GM12878 (cell line): ENCODE results near the gene MZB1. TPM values are rescaled to one million over a fixed set of nuclear protein-coding genes. Genes with fewer than 3 reads are reported as not detected.

ENCODE experiments used
- ATAC-seq: fragments of 200-7000 bp; cut with Tn5 transposase; 3 replicates; pipeline ENCODE4 v1.9.1; 2020; ENCODE audit warnings: mild to moderate bottlenecking, moderate library complexity
- BruUV-seq: library from RNA; stranded (reverse); fragments of 400-500 nt; replicated peaks from 2 replicates; lab custom pipeline; 2021; lab: Mats Ljungman, UMichigan
- CTCF ChIA-PET: fragments of 300-600 bp; sonication (Branson Sonifier 250); formaldehyde crosslinking; extraction: SDS; loops from one replicate; lab custom pipeline; 2021; ENCODE audit warnings: inconsistent platforms; lab: Yijun Ruan, JAX
- POLR2A ChIA-PET: fragments of 350-600 bp; formaldehyde crosslinking; extraction: SDS; loops from one replicate; lab custom pipeline; 2021; ENCODE audit warnings: inconsistent platforms; lab: Charles Lee
- RAD21 ChIA-PET: fragments of 300-600 bp; sonication (Branson Sonifier 250); formaldehyde crosslinking; loops from one replicate; lab custom pipeline; 2023; ENCODE audit warnings: antibody characterized with exemption; ENCODE audit not compliant: unreplicated experiment; lab: Charles Lee
- SMC1A ChIA-PET: fragments of 300-600 bp; sonication (Branson Sonifier 250); formaldehyde crosslinking; loops from one replicate; lab custom pipeline; 2023; ENCODE audit not compliant: unreplicated experiment, uncharacterized antibody; lab: Charles Lee
- DNase-seq: peaks from one replicate; pipeline ENCODE4 v3.0.0-alpha.2; 2011; ENCODE audit warnings: low read depth, low spot score
- FAIRE-seq: peaks from 3 replicates; lab custom pipeline; 2011; peaks lifted over from hg19 to GRCh38; lab: Jason Lieb, UNC
- H2AFZ ChIP-seq: 2 replicates; pipeline ENCODE4 v1.6.0; 2011; ENCODE audit warnings: low read depth, low read length, control low read depth; ENCODE audit not compliant: control insufficient read depth
- H3K27ac ChIP-seq: 2 replicates; pipeline ENCODE4 v1.5.1; 2011; ENCODE audit warnings: control low read depth; ENCODE audit not compliant: control insufficient read depth, insufficient read depth
- H3K27me3 ChIP-seq, 2 experiments: replicated peaks in 1 of 2; 2 replicates each; pipeline versions ENCODE4 v1.6.0 to v1.6.1; 2011; ENCODE audit warnings: low read length in 1 of 2; ENCODE audit not compliant: control insufficient read depth in 2 of 2, insufficient read depth in 2 of 2
- H3K36me3 ChIP-seq, 2 experiments: 2 replicates each; pipeline ENCODE4 v1.5.1; 2011; ENCODE audit warnings: low read length in 1 of 2; ENCODE audit not compliant: control insufficient read depth in 2 of 2, insufficient read depth in 2 of 2
- H3K4me1 ChIP-seq: 2 replicates; pipeline ENCODE4 v1.6.1; 2011; ENCODE audit warnings: mild to moderate bottlenecking, low read length, moderate library complexity, mixed read lengths; ENCODE audit not compliant: control insufficient read depth, insufficient read depth
- H3K4me2 ChIP-seq: 2 replicates; pipeline ENCODE4 v1.6.0; 2011; ENCODE audit warnings: control low read depth; ENCODE audit not compliant: control insufficient read depth, insufficient read depth
- H3K4me3 ChIP-seq: fragments of 200-600 bp; sonication (generic); 2 replicates; pipeline ENCODE4 v1.5.1; 2016
- H3K79me2 ChIP-seq: 2 replicates; pipeline ENCODE4 v1.6.0; 2011; ENCODE audit warnings: low read length; ENCODE audit not compliant: control insufficient read depth, insufficient read depth
- H3K9ac ChIP-seq: 2 replicates; pipeline ENCODE4 v1.8.0; 2011; ENCODE audit warnings: low read length, control low read depth, mixed read lengths; ENCODE audit not compliant: control insufficient read depth, insufficient read depth
- H3K9me3 ChIP-seq: replicated peaks from 3 replicates; pipeline ENCODE4 v1.5.1; 2011; ENCODE audit warnings: mild to moderate bottlenecking, low read length; ENCODE audit not compliant: control insufficient read depth, insufficient read depth
- H4K20me1 ChIP-seq: 2 replicates; pipeline ENCODE4 v1.6.0; 2011; ENCODE audit not compliant: control insufficient read depth, insufficient read depth
- CHD2 ChIP-seq: IDR thresholded peaks from 2 replicates; pipeline ENCODE4 v1.6.1; 2011; ENCODE audit warnings: low read depth, low read length, improper control_type of control experiment, borderline replicate concordance
- EED ChIP-seq: sonication (generic); IDR thresholded peaks from 2 replicates; pipeline ENCODE4 v1.6.1; 2016; ENCODE audit warnings: antibody characterized with exemption, low read depth
- FOXK2 ChIP-seq: fragments of 450-650 bp; IDR thresholded peaks from 2 replicates; pipeline ENCODE4 v1.6.1; 2017; ENCODE audit warnings: mild to moderate bottlenecking, moderate library complexity
- MEF2B ChIP-seq: fragments of 450-650 bp; IDR thresholded peaks from 2 replicates; pipeline ENCODE4 v1.6.1; 2018; ENCODE audit warnings: mild to moderate bottlenecking, moderate library complexity; ENCODE audit not compliant: partially characterized antibody, poor library complexity, severe bottlenecking
- SMAD5 ChIP-seq: IDR thresholded peaks from 2 replicates; pipeline ENCODE4 v1.6.1; 2016; ENCODE audit warnings: antibody characterized with exemption, low read depth
- STAT3 ChIP-seq: IDR thresholded peaks from 2 replicates; pipeline ENCODE4 v1.6.1; 2011; ENCODE audit warnings: low read depth, low read length, improper control_type of control experiment
- SUZ12 ChIP-seq: fragments of 200-600 bp; sonication (generic); IDR thresholded peaks from one replicate; pipeline ENCODE4 v1.6.1; 2018; ENCODE audit warnings: antibody characterized with exemption, mild to moderate bottlenecking; ENCODE audit not compliant: unreplicated experiment
- TAF1 ChIP-seq: IDR thresholded peaks from 2 replicates; pipeline ENCODE4 v1.6.1; 2011; ENCODE audit warnings: mild to moderate bottlenecking, low read depth, low read length, borderline replicate concordance
- TBL1XR1 ChIP-seq: IDR thresholded peaks from 2 replicates; pipeline ENCODE4 v1.6.1; 2012; ENCODE audit warnings: low read depth, low read length, improper control_type of control experiment
- TCF12 ChIP-seq: IDR thresholded peaks from 2 replicates; pipeline ENCODE4 v1.6.1; 2011; ENCODE audit warnings: low read depth, mild to moderate bottlenecking, low read length
- ZZZ3 ChIP-seq: IDR thresholded peaks from 2 replicates; pipeline ENCODE4 v1.6.1; 2011; ENCODE audit warnings: low read depth; ENCODE audit not compliant: control insufficient read depth, insufficient read length
- WGBS: methylation state at CpG from one replicate; pipeline ENCODE4 v1.1.6; 2016; ENCODE audit warnings: low lambda C conversion rate; ENCODE audit not compliant: insufficient replicate concordance, insufficient coverage; ENCODE audit errors: missing lambda C conversion rate; 5-methylcytosine and 5-hydroxymethylcytosine counted together
- in situ Hi-C: fragments of 300-500 bp; cut with MboI; formaldehyde crosslinking; loops from 9 replicates; pipeline ENCODE4 v1.14.3; 2018; ENCODE audit warnings: mixed read lengths
- intact Hi-C: fragments of 100-400 bp; cut with micrococcal nuclease; formaldehyde crosslinking; loops from one replicate; pipeline ENCODE4 v1.14.2; 2022; ENCODE audit not compliant: unreplicated experiment
- polyA plus RNA-seq, 11 experiments: library from polyadenylated mRNA; depleted of rRNA in 4 of 11; unstranded in 6 of 11; stranded (reverse) in 5 of 11; fragments of >200 nt; fragmentation: Nextera tagmentation in 4 of 11; fragmentation: Illumina TruSeq in 1 of 11; extraction: Ambion mirVana in 4 of 11; extraction: Trizol in 1 of 11; gene quantifications; 1 replicate in 1 of 11; 2 replicates in 10 of 11; pipeline versions ENCODE4 v1.2.1 to v1.2.3, GENCODE V29; 2011 to 2016; ENCODE audit warnings: inconsistent platforms in 2 of 11, missing spikeins in 2 of 11, low read depth in 1 of 11
- total RNA-seq, 4 experiments: library from RNA; depleted of rRNA in 3 of 4; stranded (reverse); fragments of >200 nt in 3 of 4; fragmentation: Illumina TruSeq in 1 of 4; extraction: Trizol in 1 of 4; gene quantifications; 2 replicates each; pipeline versions ENCODE4 v1.2.1 to v1.2.3, GENCODE V29; 2013 to 2021
- TF ChIP-seq, protein P1 (sequence below): fragments of 450-650 bp; IDR thresholded peaks from 2 replicates; pipeline ENCODE4 v1.6.1; 2016; ENCODE audit warnings: mild to moderate bottlenecking
- TF ChIP-seq, protein P2 (sequence below): fragments of 450-650 bp; IDR thresholded peaks from 2 replicates; pipeline ENCODE4 v1.6.1; 2017; ENCODE audit warnings: mild to moderate bottlenecking, moderate library complexity

MZB1 gene
- total and polyA plus RNA-seq, 10 of the 15 experiments (the other 5 are each of a cell fraction or from before 2014, with no cell fraction given), result 19.3 to 406 (median 188) TPM

DNA sequence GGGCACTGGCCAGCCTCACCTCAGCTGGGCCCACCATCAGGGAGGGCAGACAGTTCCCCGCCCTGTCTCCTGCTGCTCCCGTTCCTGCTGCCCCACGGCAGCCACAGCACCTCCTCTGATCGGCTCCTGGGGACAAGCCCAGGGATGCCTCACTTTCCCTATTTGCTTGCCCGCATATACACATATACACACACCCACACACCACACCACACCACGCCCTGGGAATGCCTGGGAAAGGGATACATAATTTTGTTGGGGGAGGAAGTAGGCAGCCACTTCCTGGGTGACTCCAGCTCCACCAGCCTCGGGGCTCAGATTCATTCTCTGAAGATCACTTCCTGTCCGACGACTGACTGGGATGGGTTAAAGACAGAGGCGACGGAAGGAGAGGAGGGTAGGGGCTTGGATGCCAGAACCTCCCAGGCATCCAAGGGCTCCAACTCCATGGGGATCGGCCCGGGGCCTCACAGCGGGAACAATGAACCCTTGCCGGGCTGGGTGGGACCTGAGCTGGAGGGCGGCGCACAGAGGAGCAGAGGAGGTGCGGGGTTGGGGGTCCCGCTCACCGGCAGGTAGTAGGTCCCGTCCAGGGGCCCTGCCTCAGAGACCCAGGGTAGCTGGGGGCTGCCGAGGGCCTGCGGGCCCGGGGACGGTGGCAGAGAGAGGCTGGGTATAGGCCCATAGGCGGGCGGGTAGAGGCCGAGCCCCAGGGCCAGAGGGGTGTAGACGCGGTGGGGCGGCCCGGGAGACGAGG lies 2.0 kb upstream of the MZB1 start:
- WGBS, result 28% methylated on average over 33 of the region's 33 CpGs
- H3K79me2 ChIP-seq, result peaks cover 86% of the 10 kb centered on the region
- peaks cover 0 to 7% of the 10 kb centered on the region in 2 experiments; a peak in 2 of 4 replicates for H3K36me3 ChIP-seq
- H3K27me3 ChIP-seq, result no peaks in the 10 kb centered on the region
- H3K27ac ChIP-seq, result peak overlapping the region; percentile 90
- ChIA-PET RAD21 (interaction anchor here (0.9 to 5.8 kb wide), 18 partner anchors 11 to 566 kb away, joined by 3 to 42 read pairs (median 4); partner anchors contain the start of genes DNAJC18, MATR3, PAIP2 and SPATA24), POLR2A (interaction anchor here (0.5 to 6.8 kb wide), 16 partner anchors 9 to 228 kb away, joined by 3 to 74 read pairs (median 6); partner anchors contain the start of genes MATR3, PAIP2, SPATA24 and UBE2D2), CTCF (interaction anchor here (0.6 to 4.4 kb wide), 17 partner anchors 12 to 888 kb away, joined by 3 to 35 read pairs (median 5); partner anchors contain the start of genes MATR3, PAIP2 and SPATA24), SMC1A (interaction anchor here (0.7 to 3.0 kb wide), 18 partner anchors 9 to 140 kb away, joined by 3 to 26 read pairs (median 4); partner anchors contain the start of genes MATR3, PAIP2 and SPATA24)
- in situ Hi-C loops (no loop called here), intact Hi-C loops (loop anchor here (2.0 to 5.0 kb wide), 4 partner anchors 51 to 139 kb away; partner anchors contain the start of genes MATR3 and PAIP2)
- peak overlapping the region; percentile 73 for H3K4me2 ChIP-seq
- H3K9me3 ChIP-seq, result no peaks in the 10 kb centered on the region
- H4K20me1 ChIP-seq, result no peaks in the 10 kb centered on the region
- H2AFZ ChIP-seq, result peak overlapping the region; percentile 86
- DNase-seq (no peak), FAIRE-seq (peak; percentile 56), ATAC-seq (peak; percentile 13)
- peak overlapping the region; percentile 87 for H3K4me3 ChIP-seq
- BruUV-seq, result TSS peak; percentile 55
- peaks cover 58% of the 10 kb centered on the region for H3K4me1 ChIP-seq
- peak overlapping the region; percentile 97 for H3K9ac ChIP-seq
- TF ChIP-seq TCF12, result no peak
- TF ChIP-seq SMAD5, result peak; percentile 26; the same call in 1 of the 2 replicates
- TF ChIP-seq ZZZ3, result no peak
- TF ChIP-seq, protein P1, sequence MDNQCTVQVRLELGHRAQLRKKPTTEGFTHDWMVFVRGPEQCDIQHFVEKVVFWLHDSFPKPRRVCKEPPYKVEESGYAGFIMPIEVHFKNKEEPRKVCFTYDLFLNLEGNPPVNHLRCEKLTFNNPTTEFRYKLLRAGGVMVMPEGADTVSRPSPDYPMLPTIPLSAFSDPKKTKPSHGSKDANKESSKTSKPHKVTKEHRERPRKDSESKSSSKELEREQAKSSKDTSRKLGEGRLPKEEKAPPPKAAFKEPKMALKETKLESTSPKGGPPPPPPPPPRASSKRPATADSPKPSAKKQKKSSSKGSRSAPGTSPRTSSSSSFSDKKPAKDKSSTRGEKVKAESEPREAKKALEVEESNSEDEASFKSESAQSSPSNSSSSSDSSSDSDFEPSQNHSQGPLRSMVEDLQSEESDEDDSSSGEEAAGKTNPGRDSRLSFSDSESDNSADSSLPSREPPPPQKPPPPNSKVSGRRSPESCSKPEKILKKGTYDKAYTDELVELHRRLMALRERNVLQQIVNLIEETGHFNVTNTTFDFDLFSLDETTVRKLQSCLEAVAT, result peak; percentile 83
- no peak for TF ChIP-seq FOXK2
- TF ChIP-seq MEF2B, result no peak
- 0 out of 2 replicates have a peak, but pooled peaks have one; percentile 14 for TF ChIP-seq TAF1
- TF ChIP-seq EED, result peak; percentile 38; the same call in 1 of the 2 replicates
- TF ChIP-seq CHD2, result 0 out of 2 replicates have a peak, but pooled peaks have one; percentile 12
- TF ChIP-seq STAT3, result no peak
- no peak for TF ChIP-seq SUZ12
- TF ChIP-seq TBL1XR1, result no peak
- TF ChIP-seq, protein P2, sequence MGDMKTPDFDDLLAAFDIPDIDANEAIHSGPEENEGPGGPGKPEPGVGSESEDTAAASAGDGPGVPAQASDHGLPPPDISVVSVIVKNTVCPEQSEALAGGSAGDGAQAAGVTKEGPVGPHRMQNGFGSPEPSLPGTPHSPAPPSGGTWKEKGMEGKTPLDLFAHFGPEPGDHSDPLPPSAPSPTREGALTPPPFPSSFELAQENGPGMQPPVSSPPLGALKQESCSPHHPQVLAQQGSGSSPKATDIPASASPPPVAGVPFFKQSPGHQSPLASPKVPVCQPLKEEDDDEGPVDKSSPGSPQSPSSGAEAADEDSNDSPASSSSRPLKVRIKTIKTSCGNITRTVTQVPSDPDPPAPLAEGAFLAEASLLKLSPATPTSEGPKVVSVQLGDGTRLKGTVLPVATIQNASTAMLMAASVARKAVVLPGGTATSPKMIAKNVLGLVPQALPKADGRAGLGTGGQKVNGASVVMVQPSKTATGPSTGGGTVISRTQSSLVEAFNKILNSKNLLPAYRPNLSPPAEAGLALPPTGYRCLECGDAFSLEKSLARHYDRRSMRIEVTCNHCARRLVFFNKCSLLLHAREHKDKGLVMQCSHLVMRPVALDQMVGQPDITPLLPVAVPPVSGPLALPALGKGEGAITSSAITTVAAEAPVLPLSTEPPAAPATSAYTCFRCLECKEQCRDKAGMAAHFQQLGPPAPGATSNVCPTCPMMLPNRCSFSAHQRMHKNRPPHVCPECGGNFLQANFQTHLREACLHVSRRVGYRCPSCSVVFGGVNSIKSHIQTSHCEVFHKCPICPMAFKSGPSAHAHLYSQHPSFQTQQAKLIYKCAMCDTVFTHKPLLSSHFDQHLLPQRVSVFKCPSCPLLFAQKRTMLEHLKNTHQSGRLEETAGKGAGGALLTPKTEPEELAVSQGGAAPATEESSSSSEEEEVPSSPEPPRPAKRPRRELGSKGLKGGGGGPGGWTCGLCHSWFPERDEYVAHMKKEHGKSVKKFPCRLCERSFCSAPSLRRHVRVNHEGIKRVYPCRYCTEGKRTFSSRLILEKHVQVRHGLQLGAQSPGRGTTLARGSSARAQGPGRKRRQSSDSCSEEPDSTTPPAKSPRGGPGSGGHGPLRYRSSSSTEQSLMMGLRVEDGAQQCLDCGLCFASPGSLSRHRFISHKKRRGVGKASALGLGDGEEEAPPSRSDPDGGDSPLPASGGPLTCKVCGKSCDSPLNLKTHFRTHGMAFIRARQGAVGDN, result peak; percentile 36
